Mesodermal cell (in vitro differentiated cells): Measurements from ENCODE around the gene RCN1.
"Not testable (repeated sequence)": the region's sequence is repeated elsewhere in the genome, so short reads cannot be mapped to it uniquely, and the experiment has no call there.

Source experiments
- H3K27ac ChIP-seq: 2 replicates; pipeline ENCODE4 v1.7.0; 2013; ENCODE audit warnings: mild to moderate bottlenecking, low read depth, low read length, moderate library complexity; ENCODE audit not compliant: severe bottlenecking
- H3K36me3 ChIP-seq: 2 replicates; pipeline ENCODE4 v1.7.1; 2013; ENCODE audit warnings: mild to moderate bottlenecking, low read length, moderate library complexity; ENCODE audit not compliant: control insufficient read depth, insufficient read depth
- H3K4me1 ChIP-seq: one replicate; pipeline ENCODE4 v1.7.1; 2013; ENCODE audit warnings: mild to moderate bottlenecking, low read length; ENCODE audit not compliant: insufficient read depth, control insufficient read depth, poor library complexity, severe bottlenecking
- H3K4me3 ChIP-seq: 2 replicates; pipeline ENCODE4 v1.7.0; 2013; ENCODE audit warnings: low read length, control low read depth, mild to moderate bottlenecking; ENCODE audit not compliant: insufficient read depth, poor library complexity, severe bottlenecking; ENCODE audit errors: extremely low read depth
- H3K9me3 ChIP-seq: 2 replicates; pipeline ENCODE4 v1.7.1; 2013; ENCODE audit warnings: mild to moderate bottlenecking, low read length, moderate library complexity; ENCODE audit not compliant: control insufficient read depth
- WGBS, 2 experiments: methylation state at CpG; one replicate each; pipeline ENCODE4 v1.1.5; 2013; ENCODE audit warnings: missing lambda C conversion rate in 2 of 2; ENCODE audit not compliant: insufficient coverage in 2 of 2; 5-methylcytosine and 5-hydroxymethylcytosine counted together

The RCN1 gene

DNA sequence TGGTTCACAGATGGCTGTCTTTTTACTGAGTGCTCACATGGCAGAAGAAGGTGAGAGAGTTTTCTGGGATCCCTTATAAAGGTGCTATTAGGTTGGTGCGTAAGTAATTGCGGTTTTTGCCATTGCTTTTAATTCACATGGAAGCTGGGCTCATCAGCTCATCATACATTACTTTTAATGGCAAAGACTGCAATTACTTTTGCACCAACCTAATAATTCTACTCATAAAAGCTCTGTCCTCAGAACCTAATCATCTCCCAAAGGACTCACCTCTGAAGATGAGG is 23.0 kb downstream of the RCN1 start:
- no peaks in the 10 kb centered on the region for H3K9me3 ChIP-seq
- no peaks in the 10 kb centered on the region for H3K36me3 ChIP-seq
- H3K4me3 ChIP-seq, result no peak overlapping the region
- 100% methylated on average over 1 of the region's 2 CpGs; no CpG with 5 or more reads in 1 of the 2 experiments for WGBS, 2 experiments
- peaks cover 2% of the 10 kb centered on the region for H3K4me1 ChIP-seq
- no peak overlapping the region for H3K27ac ChIP-seq

DNA sequence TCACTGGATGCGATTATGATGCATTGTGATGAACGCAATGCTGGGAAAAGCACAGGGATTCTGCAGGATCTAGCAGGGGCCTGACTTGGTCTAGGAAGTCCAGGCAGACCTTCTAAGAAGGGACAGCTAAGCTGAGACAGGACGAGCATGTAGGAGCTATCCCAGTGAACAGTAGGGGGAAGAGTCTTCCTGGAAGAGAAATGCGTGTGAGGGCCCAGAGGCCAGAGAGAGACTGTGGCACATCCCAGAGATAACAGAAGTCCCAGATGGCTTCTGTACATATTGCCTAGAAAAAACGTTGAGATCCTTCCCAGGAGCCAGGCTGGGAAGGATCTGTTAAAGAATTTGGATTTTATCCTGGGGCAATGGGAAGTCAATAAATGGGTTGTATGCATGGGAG is 24.6 kb downstream of the RCN1 start:
- H3K36me3 ChIP-seq, result no peaks in the 10 kb centered on the region
- 86 to 89% methylated on average over 5 of the region's 5 CpGs for WGBS, 2 experiments
- H3K27ac ChIP-seq, result no peak overlapping the region
- peaks cover 2% of the 10 kb centered on the region for H3K4me1 ChIP-seq
- H3K4me3 ChIP-seq, result no peak overlapping the region
- H3K9me3 ChIP-seq, result no peaks in the 10 kb centered on the region

DNA sequence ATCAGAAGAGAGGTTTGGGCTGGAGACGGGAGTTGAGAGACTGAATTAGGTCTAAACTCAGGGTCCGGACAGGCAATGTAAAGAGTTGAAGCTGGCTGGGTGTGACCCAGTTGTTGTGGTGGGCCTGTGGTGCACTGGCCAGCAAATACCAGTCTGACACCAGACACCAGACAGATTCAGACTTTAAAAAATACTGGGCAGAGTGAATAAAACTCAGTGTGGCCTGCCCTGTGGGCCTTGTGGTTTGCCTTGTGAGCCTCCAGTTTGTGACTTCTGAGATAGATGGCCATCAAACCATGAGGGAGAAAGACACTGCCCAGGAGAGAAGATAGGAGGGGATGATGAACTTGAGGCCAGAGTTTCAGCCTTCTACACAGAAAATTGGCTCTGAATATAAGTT is 25.8 kb downstream of the RCN1 start:
- 100% methylated on average over 1 to 2 of the region's 2 CpGs for whole genome bisulfite sequencing, 2 experiments
- H3K27ac ChIP-seq, result no peak overlapping the region

DNA sequence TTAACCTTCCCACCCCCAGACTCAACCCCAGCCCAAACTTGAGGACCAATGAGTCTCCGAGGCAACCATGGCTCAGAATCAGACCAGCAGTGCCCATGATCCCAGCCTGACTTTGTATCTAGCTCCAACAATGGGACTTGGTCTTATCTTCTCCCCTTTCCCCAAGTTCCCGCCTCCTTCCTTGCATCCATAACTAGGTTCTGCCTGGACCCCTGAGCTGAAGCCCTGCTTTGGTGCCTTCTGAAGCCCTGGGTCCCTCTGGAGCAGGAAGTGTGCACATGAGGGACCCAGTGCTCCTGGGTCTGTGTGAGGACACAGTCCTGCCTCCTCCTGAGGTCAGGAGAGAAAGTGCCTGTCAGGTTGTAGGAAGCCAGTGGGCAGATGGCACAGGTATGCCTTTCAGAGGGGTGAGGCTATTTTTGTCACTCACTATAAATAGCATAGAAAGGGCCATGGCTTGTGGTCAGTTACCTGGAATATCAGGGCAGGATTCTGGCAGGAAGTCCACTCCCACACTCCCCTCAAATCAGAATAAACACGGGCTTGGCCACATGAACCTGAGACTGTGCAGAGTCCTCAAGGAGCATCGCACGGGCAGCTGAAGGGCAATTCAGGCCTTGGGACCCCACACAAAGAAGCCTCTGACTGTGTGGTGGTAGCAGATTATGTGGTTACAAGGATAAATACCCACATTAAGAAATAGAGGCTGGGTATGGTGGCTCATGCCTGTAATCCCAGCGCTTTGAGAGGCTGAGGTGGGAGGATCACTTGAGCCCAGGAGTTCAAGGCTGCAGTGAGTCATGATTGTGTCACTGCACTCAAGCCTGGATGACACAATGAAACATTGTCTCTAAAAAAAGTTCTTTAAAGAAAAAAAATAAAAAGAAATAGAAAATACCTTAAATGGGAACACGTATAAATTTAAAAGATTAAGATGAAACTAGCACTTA is 27.4 kb downstream of the RCN1 start:
- Histone ChIP-seq H3K4me1 (peaks cover 2% of the 10 kb centered on the region), H3K4me3 (no peak overlapping the region), H3K36me3 (no peaks in the 10 kb centered on the region), H3K9me3 (no peaks in the 10 kb centered on the region), H3K27ac (no peak overlapping the region)
- 90 to 93% methylated on average over 3 to 4 of the region's 7 CpGs for WGBS, 2 experiments

More for the DNA sequence above, 25.8 kb downstream of the RCN1 start:
- Histone ChIP-seq H3K4me1 (peaks cover 2% of the 10 kb centered on the region), H3K36me3 (no peaks in the 10 kb centered on the region), H3K9me3 (no peaks in the 10 kb centered on the region), H3K4me3 (no peak overlapping the region)

DNA sequence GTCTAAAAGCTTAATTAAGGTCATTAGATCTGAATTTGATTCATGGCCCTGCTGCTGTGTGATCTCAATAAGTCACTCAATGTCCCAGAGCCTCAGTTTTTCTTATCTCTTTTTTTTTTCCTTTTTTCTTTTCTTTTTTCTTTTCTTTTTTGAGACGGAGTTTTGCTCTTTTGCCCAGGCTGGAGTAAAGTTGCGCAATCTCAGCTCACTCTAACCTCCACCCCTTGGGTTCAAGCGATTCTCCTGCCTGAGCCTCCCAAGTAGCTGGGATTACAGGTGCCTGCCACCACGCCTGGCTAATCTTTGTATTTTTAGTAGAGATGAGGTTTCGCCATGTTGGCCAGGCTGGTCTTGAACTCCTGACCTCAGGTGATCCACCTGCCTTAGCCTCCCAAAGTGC is 28.3 kb downstream of the RCN1 start:
- not testable (repeated sequence) for H3K9me3 ChIP-seq, H3K4me3 ChIP-seq, H3K4me1 ChIP-seq, H3K36me3 ChIP-seq, H3K27ac ChIP-seq
- 90% methylated on average over 3 of the region's 5 CpGs; no CpG with 5 or more reads in 1 of the 2 experiments for WGBS, 2 experiments

DNA sequence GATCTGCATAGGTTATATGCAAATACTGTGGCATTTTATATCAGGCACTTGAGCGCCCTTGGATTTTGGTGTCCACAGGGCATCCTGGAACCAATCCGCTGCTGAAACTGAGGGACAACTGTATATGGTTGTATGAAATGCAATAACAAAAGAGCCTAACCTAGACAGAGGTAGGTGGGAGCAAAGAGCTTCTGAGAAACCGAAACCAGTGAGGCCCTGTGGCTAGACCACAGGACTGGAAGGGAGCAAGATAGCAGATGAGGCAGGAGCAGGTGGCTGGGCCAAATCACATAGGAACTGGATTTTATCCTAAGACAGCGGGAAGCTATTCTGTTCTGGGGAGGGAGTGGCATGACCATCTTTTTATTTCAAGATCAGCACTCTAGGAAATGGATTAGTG is 30.1 kb downstream of the RCN1 start:
- no peaks in the 10 kb centered on the region for H3K36me3 ChIP-seq
- peaks cover 2% of the 10 kb centered on the region for H3K4me1 ChIP-seq
- 86 to 90% methylated on average over 4 of the region's 4 CpGs for WGBS, 2 experiments
- no peak overlapping the region for H3K4me3 ChIP-seq
- H3K27ac ChIP-seq, result no peak overlapping the region
- no peaks in the 10 kb centered on the region for H3K9me3 ChIP-seq

DNA sequence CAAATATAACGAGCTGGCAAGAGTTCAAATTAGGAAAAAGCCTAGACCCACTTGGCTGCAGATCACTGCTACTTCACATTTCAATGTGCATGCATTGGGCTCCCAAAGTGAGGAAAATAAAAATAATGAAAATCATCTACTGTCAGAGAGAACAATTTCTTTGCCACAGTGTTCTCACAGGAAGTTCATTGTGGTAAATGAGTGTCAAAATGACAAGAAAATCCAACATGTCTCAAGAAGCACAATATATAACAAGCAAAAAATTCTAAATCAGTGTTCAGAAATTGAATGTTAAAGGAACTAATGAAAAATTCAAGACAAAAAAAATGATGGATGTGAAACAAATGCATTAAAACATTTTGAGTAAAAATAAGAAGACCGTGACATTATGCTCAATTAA is 31.3 kb downstream of the RCN1 start:
- 80% methylated on average over 1 of the region's 2 CpGs; no CpG with 5 or more reads in 1 of the 2 experiments for WGBS, 2 experiments
- peaks cover 2% of the 10 kb centered on the region for H3K4me1 ChIP-seq
- H3K9me3 ChIP-seq, result no peaks in the 10 kb centered on the region
- H3K36me3 ChIP-seq, result no peaks in the 10 kb centered on the region
- H3K27ac ChIP-seq, result no peak overlapping the region
- H3K4me3 ChIP-seq, result no peak overlapping the region

DNA sequence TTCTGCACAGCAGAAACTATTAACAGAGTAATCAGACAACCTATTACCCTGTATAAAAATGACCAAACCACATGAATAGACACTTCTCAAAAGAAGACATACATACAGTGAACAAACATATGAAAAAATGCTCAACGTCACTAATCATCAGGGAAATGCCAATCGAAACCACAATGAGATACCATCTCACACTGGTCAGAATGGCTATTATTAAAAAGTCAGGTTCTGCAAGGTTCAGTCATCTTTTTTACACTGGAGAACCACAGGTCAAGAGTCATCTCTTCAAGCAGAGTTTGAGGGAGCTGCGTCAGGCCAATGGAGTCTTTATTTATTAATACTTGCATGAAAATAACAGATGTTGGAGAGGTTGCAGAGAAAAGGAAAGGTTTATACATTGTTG is 40.4 kb downstream of the RCN1 start:
- Histone ChIP-seq H3K4me3 (no peak overlapping the region), H3K36me3 (no peaks in the 10 kb centered on the region), H3K27ac (no peak overlapping the region), H3K9me3 (no peaks in the 10 kb centered on the region), H3K4me1 (no peaks in the 10 kb centered on the region)
- 92 to 93% methylated on average over 2 of the region's 3 CpGs for WGBS, 2 experiments

DNA sequence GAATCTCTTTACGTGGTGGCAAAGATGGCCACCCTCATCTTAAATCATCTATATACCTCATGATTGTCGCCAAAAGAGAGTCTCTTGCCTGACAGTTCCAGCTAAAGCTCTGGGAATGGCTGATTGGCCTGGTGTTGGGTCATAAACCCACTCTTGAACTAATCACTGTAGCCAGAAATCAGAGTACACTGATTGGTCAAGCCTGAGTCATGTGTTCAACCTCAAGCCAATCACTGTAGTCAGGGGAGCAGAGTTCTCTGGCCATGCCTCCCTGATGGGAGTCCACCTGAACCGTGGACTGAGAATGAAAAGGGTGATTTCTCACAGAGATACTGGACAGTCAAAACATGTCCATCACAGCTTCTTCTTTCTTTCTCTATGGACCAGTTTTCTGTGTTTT is 45.8 kb downstream of the RCN1 start:
- no peaks in the 10 kb centered on the region for H3K9me3 ChIP-seq
- no peaks in the 10 kb centered on the region for H3K36me3 ChIP-seq
- H3K4me1 ChIP-seq, result peaks cover 7% of the 10 kb centered on the region
- H3K27ac ChIP-seq, result no peak overlapping the region
- H3K4me3 ChIP-seq, result no peak overlapping the region
- WGBS, 2 experiments, result 94 to 100% methylated on average over 1 to 2 of the region's 3 CpGs

DNA sequence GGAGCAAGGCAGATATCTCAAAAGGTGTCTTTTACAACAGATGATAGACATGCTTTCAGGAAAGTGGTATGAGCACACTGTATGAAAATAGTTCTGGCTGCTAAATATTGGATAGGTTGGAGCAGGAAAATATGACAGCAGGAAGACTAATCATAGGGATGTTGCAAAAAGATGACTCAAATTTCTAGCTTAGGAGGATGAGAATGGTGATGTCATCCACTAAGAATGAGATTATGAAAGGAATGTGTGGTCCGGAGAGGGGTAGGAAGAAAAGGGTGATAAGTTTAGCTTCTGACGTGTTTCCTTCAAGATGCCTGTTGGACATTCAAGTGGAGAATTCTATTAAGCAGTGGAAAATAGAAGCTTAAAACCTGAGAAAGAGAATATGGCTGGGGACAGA is 46.4 kb downstream of the RCN1 start:
- Histone ChIP-seq H3K9me3 (no peaks in the 10 kb centered on the region), H3K27ac (no peak overlapping the region), H3K4me1 (peaks cover 7% of the 10 kb centered on the region), H3K36me3 (no peaks in the 10 kb centered on the region), H3K4me3 (no peak overlapping the region)
- 45 to 85% methylated on average over 2 of the region's 2 CpGs for WGBS, 2 experiments

DNA sequence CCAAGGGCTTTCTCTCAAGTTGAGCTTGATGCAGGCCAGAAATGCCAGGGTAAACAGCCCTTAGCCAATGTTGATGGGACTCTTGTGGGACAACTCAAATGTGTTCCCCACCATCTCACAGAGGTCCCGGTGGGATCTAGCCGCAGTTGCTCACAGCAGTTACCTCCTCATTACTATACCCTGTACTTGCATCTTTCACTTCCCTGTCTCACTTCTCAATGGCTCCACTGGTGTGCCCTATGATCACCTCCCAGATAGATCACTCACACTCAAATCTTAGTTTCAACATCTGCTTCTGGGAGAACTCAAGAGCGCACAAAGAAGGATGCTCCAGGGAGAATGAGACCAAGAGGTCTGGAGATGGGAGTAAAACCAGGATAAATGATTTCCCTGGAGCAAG is 47.0 kb downstream of the RCN1 start:
- peaks cover 7% of the 10 kb centered on the region for H3K4me1 ChIP-seq
- no peaks in the 10 kb centered on the region for H3K36me3 ChIP-seq
- no peak overlapping the region for H3K27ac ChIP-seq
- WGBS, 2 experiments, result 97 to 100% methylated on average over 2 to 3 of the region's 3 CpGs
- no peaks in the 10 kb centered on the region for H3K9me3 ChIP-seq
- H3K4me3 ChIP-seq, result no peak overlapping the region
